ENCODE results near the gene TMEM220.
A peak's percentile ranks its signal among the peaks of the same experiment; 100 is the strongest.
"Not testable (repeated sequence)": the region's sequence is repeated elsewhere in the genome, so short reads cannot be mapped to it uniquely, and the experiment has no call there.

TMEM220 gene

DNA sequence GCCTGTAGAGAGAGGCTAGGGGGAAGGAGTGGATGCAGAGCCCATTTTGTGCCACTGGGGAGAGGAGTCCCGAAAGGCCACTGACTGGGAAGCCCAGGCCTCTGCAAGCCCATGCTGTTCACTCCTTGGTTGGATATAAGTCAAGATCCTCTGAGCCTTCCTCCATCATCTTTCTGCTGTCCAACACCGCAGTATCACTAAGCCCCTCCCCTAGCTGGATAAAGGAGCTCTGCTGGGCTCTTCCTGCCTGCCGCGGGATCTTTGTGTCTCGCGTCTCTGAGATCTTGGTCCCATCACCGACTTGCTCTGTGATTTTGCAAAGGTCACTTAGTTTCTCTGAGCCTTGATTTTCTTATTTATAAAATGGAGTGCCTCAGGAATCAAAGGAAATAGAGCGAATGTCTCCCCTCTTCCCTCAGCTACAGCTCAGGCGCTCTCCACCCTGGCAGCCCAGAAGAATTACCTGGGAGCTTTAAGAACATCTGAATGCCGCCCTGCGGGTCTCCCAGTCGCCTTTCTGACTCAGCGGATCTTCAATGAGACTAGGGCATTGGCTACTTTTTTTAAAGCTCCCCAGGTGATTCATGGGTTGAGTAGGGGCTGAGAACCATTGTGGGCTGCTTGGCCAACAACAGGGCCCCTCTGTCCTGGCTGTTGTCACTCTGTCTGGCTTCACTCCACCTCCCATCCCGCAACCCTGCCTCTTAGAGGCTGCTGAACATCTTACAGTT is 25.2 kb upstream of the TMEM220 start:
- no peak for DNase-seq

DNA sequence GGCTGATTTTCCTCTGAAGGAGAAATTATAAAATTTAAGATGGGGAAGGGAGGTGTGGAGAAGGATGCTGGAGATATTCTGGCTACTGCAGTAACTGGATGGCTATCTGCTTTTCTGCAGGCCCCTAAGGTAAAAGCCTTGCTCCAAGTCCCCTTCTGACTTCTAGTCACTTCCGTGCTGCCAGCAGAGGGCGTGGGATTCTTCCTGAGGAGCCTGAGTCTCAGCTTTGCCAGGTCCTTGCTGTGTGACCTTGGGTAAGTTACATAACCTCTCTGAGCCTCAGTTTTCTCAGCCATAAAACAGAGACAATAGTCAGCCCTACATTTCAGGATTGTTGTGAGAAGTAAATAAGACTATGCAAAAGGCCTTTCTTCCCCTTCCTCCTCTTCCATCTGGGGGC is 24.3 kb upstream of the TMEM220 start:
- peak; percentile 4 for DNase-seq

DNA sequence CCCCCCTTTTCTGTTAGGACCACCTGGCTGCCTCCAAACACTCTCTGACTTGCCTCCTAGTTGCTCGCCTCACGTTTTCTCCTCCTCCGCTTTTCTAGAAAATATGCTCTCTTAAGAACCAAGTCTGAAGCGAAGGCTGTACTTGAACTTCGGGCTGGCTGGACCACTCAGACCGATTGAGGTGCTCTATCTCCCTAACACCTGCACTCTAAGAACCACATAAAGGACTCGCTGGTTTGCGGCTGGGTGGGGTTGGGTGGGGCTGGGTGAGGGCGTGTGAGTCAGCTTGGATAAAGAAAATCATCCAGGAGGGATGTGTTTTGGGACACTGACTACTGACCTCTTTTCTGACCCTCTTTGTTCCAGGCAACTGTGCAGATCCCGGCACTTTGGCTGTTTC is 22.9 kb upstream of the TMEM220 start:
- no peak for DNase-seq

DNA sequence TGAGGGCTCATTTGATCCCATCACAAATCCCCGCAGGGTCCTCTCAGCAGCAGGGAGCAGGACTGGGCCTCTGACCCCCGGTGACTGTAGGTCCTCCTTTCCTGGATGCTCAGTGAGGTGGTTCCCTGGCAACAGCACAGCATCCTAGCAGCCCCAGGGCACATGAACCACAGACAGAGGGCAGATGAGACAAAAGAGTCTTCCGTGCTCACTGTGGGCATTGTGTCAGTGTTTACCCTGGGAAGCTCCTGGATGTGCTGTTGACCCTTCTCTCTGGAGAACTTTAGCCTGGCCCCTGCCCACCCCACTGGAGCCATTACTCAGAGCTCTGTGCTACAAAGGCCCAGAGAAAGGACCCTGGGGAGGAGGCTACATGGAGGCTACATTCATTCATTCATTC is 21.7 kb upstream of the TMEM220 start:
- DNase-seq: no peak

DNA sequence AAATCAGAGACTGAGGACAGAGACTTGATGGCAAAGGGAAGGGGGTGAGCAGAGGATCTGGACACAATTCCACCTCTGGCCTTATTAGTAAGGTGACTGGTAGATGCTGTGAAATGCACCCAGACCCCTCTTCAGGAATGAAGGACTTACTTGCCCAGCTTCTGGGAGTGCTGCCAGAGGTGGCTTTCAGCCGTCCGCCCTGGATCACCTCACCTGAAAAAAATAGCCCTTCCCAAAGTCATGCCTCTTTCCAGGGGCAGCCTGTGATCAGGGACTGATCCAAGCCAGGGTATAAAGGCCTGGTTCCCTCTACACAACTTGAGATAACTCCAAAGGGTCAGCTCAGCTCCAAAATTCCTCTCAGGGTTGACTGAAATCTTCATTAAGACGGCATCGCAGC is 20.4 kb upstream of the TMEM220 start:
- DNase-seq: no peak

DNA sequence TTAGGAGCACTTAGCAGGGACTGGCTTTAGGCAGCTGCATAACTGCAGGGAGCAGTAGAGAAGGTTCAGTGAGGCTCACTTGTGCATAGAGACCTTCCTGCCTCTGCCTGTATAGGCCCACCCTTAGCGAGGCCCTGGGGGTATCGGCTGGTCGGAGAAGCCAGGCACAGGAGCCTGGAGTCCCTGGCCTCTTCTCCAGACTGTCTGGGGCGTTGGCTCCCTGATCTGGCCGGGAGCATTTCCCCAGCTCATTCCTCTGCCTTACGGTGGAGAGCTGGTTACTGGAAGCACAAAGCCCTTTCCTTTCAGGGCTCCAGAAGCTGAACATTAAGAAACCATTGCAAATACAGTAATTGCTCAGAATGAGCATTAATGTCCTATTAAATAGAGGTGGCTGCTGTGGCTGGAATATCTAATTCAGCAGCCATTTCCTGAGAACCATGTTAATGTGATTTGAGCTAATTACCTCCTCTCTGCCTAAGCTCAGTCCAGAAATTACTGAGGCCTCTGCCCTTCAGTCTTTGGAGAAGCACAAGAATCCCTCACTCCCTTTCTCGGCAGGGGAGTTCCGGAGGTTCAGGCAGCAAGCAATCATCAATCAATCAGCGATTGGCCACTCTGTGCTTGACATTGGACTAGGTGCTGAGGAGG is 18.8 kb upstream of the TMEM220 start:
- no peak for DNase-seq

DNA sequence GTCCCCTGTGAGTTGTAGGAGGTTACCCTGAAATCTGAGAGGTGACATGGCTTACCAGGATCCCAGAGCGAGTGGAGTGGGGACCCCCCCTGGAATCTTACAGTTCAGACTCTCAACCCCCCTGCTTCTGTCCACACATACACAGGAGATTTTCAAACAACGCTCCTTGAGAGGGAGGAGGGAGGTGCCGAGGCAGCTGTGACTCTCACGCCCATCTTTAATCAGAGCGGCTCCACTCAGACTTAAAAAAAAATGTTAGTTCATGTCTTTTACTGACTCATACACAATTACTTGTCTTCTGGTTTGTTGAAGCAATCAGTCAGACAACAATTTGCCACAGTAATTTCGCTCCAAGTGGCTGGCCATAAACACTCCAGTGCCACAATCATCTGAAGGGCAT is 15.4 kb upstream of the TMEM220 start:
- no peak for DNase-seq

DNA sequence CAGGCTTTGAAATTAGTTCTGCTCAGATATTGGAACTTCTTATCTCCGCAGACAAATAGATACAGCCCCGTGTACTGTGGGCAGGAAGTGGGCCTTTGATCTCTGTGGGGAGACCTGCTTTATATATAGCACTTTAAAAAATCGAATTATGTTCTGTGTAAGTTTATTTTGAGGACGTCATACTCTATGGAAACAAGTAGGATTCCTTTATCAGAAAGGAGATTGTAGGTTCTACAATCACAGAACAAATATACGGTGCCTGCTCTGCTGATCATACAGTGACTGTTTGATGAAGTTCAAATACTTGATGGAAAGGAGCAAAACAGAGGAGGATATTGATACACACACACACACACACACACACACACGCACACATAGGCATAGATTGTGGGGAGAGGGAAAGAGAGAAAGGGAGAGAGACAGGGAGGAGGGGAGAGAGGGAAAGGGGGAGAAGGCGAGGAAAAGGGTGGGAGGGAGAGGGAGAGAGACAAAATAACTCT is 14.7 kb upstream of the TMEM220 start:
- DNase-seq: no peak

DNA sequence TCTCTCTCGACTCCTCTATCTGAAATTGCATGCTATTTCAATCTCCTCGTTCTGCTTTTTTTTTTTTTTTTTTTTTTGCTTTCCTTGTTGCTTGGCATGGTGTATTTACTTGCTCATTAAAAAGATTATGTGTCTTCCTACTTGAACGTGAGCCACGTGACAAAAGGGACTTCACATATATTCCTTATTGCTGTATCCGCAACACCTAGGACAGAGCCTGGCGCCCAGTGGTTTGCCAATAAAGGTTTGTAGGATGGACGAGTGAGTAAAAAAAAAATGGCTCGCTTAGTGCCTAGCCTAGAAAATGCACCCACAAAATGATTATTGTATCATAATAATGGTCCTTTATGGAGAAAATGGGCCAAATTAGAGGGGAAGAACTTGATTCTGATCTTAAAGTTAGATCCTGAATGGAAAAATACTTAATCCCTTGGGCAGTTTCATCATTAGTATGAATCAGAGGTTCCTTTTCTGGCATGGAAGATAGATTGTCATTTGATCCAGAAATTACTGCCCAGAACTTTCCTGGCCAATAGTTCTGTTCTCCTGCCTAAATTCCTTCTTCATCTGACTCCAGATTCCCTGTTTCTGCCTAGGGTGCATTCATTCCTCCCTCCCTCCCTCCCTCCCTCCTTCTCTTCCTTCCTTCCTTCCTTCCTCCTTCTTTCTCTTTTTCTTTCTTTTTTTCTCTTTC is 13.6 kb upstream of the TMEM220 start:
- DNase-seq: no peak

DNA sequence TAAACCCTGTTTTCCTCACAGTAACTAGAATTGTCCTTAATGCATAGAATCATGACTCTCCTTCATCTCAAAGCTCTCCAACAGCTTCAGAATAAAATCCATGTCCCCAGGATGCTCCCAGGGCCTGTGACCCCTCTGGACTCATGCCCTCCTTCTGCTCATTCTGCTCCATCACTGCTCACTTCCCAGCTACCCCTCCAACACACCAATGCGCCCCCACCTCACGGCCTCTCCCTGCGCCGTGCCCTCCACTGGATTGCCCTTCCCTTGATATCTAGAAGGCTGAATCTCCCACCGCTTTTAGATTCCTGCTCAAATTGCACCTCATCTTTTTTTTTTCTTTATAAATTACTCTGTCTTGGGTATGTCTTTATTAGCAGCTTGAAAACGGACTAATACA is 12.6 kb upstream of the TMEM220 start:
- DNase-seq: no peak

DNA sequence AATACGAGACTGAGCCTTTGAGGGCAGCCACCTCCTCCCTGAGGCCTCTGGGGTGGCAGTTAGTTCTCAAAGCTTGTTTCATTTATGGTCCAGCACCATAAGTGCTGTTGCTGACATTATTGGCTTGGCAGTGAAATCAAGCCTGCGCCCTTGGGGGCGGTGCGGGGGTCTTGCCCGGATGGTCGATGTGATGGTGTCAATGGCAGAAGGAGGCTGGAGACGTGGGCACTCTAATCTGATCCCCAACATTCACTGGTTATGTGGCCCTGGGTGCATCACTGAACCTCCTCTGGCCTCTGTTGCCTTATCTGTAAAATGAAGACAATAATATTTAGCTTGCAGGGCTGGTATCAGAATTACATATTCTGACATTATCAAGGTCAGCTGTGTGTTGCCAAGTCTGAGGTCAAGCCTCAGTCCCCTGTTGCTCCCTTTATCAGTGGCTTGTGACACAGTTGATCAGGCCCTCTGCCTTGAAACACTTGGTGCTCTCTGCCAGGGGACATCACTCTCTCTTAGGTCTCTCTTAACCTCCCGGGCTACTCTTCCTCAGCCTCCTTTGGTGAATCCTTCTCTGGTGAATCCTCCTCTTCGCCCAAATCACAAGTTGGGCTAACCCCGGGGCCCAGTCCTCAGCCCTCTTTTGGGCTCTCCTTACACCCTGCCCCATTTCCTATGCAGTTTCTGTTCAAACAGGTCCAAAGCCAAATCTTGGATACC is 11.8 kb upstream of the TMEM220 start:
- DNase-seq: no peak

DNA sequence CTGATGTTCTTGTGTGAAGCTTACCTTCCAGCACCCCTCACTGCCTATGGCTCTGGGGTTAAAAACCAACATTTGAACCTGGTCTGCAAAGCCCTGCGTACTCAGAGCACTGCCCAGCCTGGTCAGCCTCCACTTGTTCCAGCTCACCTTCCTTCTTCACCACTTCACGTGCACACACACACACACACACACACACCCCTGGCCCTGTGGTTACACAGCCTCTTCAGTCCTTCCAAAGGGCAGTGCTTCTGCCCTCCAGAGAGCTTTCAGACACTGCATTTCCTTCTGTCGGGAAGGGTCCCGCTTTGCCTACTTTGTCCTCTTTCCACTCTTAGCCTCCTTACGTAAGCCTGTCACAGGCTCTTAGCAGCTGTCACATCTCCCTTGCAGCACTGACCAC is 9.6 kb upstream of the TMEM220 start:
- DNase-seq: no peak

DNA sequence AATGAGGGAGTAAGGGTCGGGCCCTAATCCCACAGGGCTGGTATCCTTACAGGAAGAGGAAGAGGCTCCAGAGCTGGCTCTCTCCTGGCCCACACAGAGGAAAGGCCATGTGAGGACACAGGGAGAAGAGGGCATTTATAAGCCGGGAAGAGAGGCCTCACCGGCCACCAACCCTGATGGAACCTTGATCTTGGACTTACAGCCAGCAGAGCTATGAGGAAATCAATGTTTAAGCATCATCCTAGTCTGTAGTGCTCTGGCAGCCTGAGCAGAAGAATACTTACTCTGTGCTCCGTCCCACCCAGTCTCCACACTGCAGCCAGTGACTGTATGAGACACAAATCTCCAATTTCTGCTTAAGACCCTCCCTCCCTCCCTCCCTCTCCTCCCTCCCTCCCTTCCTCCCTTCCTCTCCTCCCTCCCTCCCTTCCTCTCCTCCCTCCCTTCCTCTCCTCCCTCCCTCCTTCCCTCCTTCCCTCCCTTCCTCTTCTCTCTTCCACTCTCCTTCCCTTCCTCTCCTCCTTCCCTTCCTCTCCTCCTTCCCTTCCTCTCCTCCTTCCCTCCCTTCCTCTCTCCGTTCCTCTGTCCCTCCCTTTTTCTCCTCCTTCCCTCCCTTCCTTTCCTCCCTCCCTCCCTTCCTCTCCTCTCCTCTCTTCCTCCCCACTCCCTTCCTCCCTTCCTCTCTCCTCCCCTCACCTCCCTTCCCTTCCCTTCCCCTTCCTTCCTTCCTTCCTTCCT is 8.9 kb upstream of the TMEM220 start:
- no peak for DNase-seq

DNA sequence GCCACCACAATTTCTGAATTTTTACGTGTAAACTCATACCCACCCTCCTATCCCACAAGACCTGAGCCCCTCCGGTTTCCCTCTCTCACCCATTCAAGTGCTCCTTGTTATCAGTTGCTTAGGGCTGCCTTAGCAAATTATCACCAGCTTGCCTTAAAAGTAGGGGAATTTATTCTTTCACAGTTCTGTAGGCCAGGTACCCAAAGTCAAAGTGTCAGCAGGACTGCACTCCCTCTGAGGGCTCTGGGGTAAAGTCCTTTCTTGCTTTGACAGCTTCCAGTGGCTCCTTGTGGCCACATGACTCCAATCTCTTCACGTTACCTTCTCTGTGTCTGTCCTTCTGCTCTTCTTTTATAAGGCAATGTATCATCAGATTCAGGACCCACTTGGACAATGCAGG is 7.9 kb upstream of the TMEM220 start:
- no peak for DNase-seq

DNA sequence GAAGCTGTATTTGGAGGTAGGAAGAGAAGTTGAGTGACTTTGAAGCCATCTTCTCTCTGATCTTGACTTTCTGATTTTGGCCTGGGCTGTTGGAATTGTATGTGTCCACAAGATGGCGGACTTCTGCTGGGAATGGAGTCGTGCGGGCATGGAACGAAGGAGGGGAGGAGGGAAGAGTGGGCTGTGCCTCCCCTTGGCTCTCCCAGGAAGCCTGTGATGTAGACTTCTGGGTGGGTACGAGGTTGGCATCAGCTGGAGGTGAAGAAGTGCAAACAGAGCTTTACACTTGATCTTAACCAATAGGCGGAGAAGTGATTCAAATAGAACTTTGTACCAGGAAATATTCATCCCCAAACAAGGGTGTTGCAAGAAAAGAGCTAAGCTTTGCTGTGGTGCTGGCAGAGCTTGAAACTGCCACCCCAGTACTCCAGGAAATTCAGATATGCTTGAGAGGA is 7.4 kb upstream of the TMEM220 start:
- peak; percentile 27 for DNase-seq

DNA sequence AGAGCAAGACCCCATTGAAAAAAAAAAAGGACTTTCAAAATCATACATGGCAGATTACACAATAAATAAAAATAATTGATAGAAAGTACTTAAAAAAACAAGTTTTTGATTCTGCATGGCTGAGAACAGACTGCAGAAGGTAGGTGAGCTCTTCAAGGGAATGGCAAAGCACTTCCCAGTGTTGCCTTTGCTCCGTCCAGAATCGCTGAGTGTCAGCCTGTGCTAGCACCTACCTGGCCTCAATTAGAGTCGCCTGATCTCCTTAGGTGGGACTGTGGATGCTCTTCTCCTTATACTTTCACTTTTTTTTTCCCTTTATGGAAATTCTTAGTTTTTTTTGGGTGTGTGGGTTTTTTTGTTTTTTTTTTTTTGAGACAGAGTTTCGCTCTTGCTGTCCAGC is 6.0 kb upstream of the TMEM220 start:
- DNase-seq: no peak

DNA sequence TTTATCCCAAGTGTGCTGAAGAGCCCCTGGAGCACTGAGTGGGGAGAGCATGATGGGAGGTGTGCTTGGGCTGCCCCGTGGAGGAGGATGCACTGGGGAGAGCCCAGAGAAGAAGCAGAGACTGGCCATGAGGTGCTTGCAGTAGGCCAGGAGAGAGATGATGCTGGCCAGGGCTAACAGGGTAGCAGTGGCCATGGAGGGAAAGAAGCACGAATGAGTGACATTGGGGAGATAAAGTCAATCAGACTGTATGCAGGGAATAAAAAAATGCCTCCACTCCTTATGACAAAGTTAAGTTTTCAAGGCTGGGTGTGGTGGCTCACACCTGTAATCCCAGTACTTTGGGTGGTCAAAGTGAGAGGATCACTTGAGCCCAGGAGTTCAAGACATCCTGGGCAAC is 5.4 kb upstream of the TMEM220 start:
- DNase-seq: no peak

DNA sequence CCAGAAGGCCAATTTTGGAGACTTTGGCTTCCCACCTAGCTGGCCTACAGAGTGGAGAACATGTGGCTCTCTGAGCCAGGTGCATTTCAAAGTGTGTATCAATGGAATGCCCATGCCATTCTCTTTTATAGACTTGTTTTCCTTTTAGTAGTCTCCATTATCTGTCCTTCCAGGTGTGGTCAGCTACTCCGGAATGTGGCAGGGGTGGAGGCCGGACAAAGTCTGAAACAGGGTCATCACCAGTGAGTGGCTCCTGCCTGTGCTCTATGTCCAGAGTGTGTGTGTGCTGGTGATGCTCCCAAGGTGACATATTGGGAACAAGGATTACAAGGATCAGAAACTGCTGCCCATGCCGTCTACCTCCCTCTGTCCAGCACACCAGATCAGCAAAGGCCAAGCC is 3.8 kb upstream of the TMEM220 start:
- no peak for DNase-seq

DNA sequence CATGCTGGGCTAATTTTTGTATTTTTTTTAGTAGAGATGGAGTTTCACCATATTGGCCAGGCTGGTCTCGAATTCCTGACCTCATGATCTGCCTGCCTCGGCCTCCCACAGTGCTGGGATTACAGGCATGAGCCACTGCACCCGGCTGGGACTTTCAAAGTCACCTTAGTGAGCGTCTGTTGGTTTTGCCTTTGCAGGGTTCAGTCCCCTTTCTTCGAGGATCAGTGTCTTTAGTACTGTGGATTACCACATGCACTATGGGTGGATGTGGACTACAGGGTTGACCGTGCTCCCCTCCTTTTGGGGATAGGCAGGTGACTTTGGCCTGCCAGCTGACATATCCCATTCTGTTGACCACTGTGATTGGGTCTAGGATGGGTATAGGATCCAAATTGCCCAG is 2.3 kb upstream of the TMEM220 start:
- DNase-seq: not testable (repeated sequence)

DNA sequence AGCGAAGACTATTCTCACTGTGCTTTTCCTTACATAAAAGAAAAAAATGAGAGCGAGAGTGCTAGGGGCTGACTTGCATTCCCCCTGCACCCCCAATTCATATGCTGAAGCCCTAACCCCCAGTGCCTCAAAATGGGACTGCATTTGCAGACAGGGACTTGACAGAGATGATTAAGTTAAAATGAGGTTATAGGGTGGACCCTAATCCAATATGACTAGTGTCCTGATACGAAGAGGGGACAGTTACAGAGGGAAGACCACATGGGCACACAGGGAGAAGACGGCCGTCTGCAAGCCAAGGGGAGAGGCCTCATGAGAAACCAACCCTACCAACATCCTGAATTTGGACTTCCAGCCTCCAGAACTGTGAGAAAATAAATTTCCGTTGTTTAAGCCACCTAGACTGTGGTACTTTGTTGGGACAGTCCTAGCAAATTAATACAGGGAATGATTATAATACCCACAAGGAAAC is 1.6 kb upstream of the TMEM220 start:
- DNase-seq: no peak

DNA sequence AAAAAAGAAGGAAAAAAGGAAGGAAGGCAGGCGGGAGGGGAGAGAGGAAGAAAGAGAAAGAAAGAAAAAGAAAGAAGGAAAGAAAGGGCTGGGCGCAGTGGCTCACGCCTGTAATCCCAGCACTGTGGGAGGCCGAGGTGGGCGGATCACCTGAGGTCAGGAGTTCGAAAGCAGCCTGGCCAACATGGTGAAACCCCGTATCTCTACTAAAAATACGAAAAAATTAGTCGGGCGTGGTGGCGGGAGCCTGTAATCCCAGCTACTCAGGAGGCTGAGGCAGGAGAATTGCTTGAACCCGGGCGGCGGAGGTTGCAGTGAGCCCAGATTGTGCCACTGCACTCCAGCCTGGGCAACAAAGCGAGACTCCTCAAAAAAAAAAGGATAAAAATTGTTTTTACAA is 424 bp upstream of the TMEM220 start:
- DNase-seq: not testable (repeated sequence)

DNA sequence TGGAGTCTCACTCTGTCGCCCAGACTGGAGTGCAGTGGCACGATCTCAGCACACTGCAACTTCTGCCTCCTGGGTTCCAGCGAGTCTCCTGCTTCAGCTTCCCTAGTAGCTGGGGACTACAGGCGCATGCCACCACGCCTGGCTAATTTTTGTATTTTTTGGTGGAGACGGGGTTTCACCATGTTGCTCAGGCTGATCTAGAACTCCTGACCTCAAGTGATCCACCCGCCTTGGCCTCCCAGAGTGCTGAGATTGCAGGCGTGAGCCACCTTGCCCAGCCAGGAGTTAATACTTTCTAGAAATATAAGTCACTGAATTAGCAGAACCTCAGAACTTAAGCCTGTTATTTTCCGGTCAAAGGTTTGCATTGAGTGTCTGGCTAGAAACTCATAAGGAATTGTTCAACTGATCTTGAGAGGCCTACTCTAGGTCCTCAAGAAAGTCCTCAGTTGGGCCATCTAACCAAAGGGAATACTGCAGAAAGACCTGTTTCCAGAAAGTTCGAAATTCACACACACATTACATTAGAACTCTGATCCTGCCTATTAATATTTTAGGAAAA is 1.4 kb downstream of the TMEM220 start:
- no peak for DNase-seq
